IPS-18a (cell line): ENCODE results near the gene FHIT.

ENCODE experiments used
- H3K27ac ChIP-seq: one replicate; pipeline ENCODE4 v1.5.1; 2013; ENCODE audit warnings: low read length
- H3K27me3 ChIP-seq: one replicate; pipeline ENCODE4 v1.6.1; 2013; ENCODE audit warnings: mild to moderate bottlenecking, low read length; ENCODE audit not compliant: control insufficient read depth, insufficient read depth
- H3K36me3 ChIP-seq: one replicate; pipeline ENCODE4 v1.6.1; 2013; ENCODE audit warnings: low read depth, low read length; ENCODE audit not compliant: control insufficient read depth
- H3K4me1 ChIP-seq: one replicate; pipeline ENCODE4 v1.6.1; 2013; ENCODE audit warnings: low read depth, low read length; ENCODE audit not compliant: control insufficient read depth
- H3K4me3 ChIP-seq: one replicate; pipeline ENCODE4 v1.5.1; 2013; ENCODE audit warnings: low read length
- H3K9ac ChIP-seq: one replicate; pipeline ENCODE4 v1.6.1; 2013; ENCODE audit warnings: mild to moderate bottlenecking, low read length, moderate library complexity
- H3K9me3 ChIP-seq: one replicate; pipeline ENCODE4 v1.6.1; 2013; ENCODE audit warnings: low read depth, low read length; ENCODE audit not compliant: control insufficient read depth

Gene FHIT

GRCh38 chr3:59873576-59874230 is 1377.5 kb downstream of the FHIT start:
- Histone ChIP-seq H3K4me3 (no peak overlapping the region), H3K4me1 (no peaks in the 10 kb centered on the region), H3K9ac (no peak overlapping the region), H3K27ac (no peak overlapping the region), H3K36me3 (no peaks in the 10 kb centered on the region), H3K9me3 (no peaks in the 10 kb centered on the region), H3K27me3 (no peaks in the 10 kb centered on the region)

- H3K9ac ChIP-seq: no peak overlapping the region
- H3K27ac ChIP-seq: no peak overlapping the region
- no peaks in the 10 kb centered on the region for H3K9me3 ChIP-seq
- H3K4me3 ChIP-seq: no peak overlapping the region
- no peaks in the 10 kb centered on the region for H3K36me3 ChIP-seq
- H3K4me1 ChIP-seq: no peaks in the 10 kb centered on the region
- no peaks in the 10 kb centered on the region for H3K27me3 ChIP-seq
Measured at GRCh38 chr3:59872128-59872527, 1379.1 kb downstream of the FHIT start.

- Histone ChIP-seq H3K27me3 (no peaks in the 10 kb centered on the region), H3K36me3 (no peaks in the 10 kb centered on the region), H3K9ac (no peak overlapping the region), H3K27ac (no peak overlapping the region), H3K4me1 (no peaks in the 10 kb centered on the region), H3K4me3 (no peak overlapping the region), H3K9me3 (no peaks in the 10 kb centered on the region)
Measured at GRCh38 chr3:59867185-59868002, 1383.9 kb downstream of the FHIT start.

- H3K9ac ChIP-seq: no peak overlapping the region
- no peak overlapping the region for H3K4me3 ChIP-seq
- H3K27me3 ChIP-seq: no peaks in the 10 kb centered on the region
- no peaks in the 10 kb centered on the region for H3K4me1 ChIP-seq
- H3K9me3 ChIP-seq: no peaks in the 10 kb centered on the region
- H3K27ac ChIP-seq: no peak overlapping the region
- no peaks in the 10 kb centered on the region for H3K36me3 ChIP-seq
Measured at GRCh38 chr3:59866076-59866475, 1385.2 kb downstream of the FHIT start.

GRCh38 chr3:59865351-59865750 is 1385.9 kb downstream of the FHIT start:
- no peak overlapping the region for H3K27ac ChIP-seq
- H3K4me3 ChIP-seq: no peak overlapping the region
- no peaks in the 10 kb centered on the region for H3K27me3 ChIP-seq
- no peaks in the 10 kb centered on the region for H3K9me3 ChIP-seq
- H3K9ac ChIP-seq: no peak overlapping the region
- H3K4me1 ChIP-seq: no peaks in the 10 kb centered on the region
- H3K36me3 ChIP-seq: no peaks in the 10 kb centered on the region

- no peaks in the 10 kb centered on the region for H3K36me3 ChIP-seq
- H3K27me3 ChIP-seq: no peaks in the 10 kb centered on the region
- H3K4me1 ChIP-seq: no peaks in the 10 kb centered on the region
- no peak overlapping the region for H3K9ac ChIP-seq
- H3K9me3 ChIP-seq: no peaks in the 10 kb centered on the region
- H3K4me3 ChIP-seq: no peak overlapping the region
- no peak overlapping the region for H3K27ac ChIP-seq
Measured at GRCh38 chr3:59862686-59863085, 1388.6 kb downstream of the FHIT start.

- no peaks in the 10 kb centered on the region for H3K36me3 ChIP-seq
- H3K4me1 ChIP-seq: no peaks in the 10 kb centered on the region
- no peak overlapping the region for H3K4me3 ChIP-seq
- H3K27ac ChIP-seq: no peak overlapping the region
- H3K9ac ChIP-seq: no peak overlapping the region
- H3K9me3 ChIP-seq: no peaks in the 10 kb centered on the region
- no peaks in the 10 kb centered on the region for H3K27me3 ChIP-seq
Measured at GRCh38 chr3:59857589-59858346, 1393.5 kb downstream of the FHIT start.

GRCh38 chr3:59856934-59857460 is 1394.3 kb downstream of the FHIT start:
- Histone ChIP-seq H3K9ac (no peak overlapping the region), H3K9me3 (no peaks in the 10 kb centered on the region)

GRCh38 chr3:59854061-59854709 is 1397.1 kb downstream of the FHIT start:
- H3K9ac ChIP-seq: no peak overlapping the region
- H3K4me1 ChIP-seq: no peaks in the 10 kb centered on the region
- H3K9me3 ChIP-seq: no peaks in the 10 kb centered on the region
- no peak overlapping the region for H3K4me3 ChIP-seq
- no peaks in the 10 kb centered on the region for H3K36me3 ChIP-seq
- no peaks in the 10 kb centered on the region for H3K27me3 ChIP-seq
- H3K27ac ChIP-seq: no peak overlapping the region

More at GRCh38 chr3:59856934-59857460, 1394.3 kb downstream of the FHIT start:
- no peaks in the 10 kb centered on the region for H3K27me3 ChIP-seq
- H3K36me3 ChIP-seq: no peaks in the 10 kb centered on the region
- H3K4me1 ChIP-seq: no peaks in the 10 kb centered on the region
- H3K4me3 ChIP-seq: no peak overlapping the region
- H3K27ac ChIP-seq: no peak overlapping the region

- Histone ChIP-seq H3K9me3 (no peaks in the 10 kb centered on the region), H3K4me1 (no peaks in the 10 kb centered on the region), H3K27ac (no peak overlapping the region), H3K4me3 (no peak overlapping the region), H3K27me3 (no peaks in the 10 kb centered on the region), H3K36me3 (no peaks in the 10 kb centered on the region), H3K9ac (no peak overlapping the region)
Measured at GRCh38 chr3:59850417-59850816, 1400.8 kb downstream of the FHIT start.

- H3K4me3 ChIP-seq: no peak overlapping the region
- no peaks in the 10 kb centered on the region for H3K9me3 ChIP-seq
- H3K9ac ChIP-seq: no peak overlapping the region
- H3K27me3 ChIP-seq: no peaks in the 10 kb centered on the region
- H3K27ac ChIP-seq: no peak overlapping the region
- H3K36me3 ChIP-seq: no peaks in the 10 kb centered on the region
- H3K4me1 ChIP-seq: no peaks in the 10 kb centered on the region
Measured at GRCh38 chr3:59845386-59845785, 1405.9 kb downstream of the FHIT start.
